ENCODE data around the gene SLC25A39.

DNA sequence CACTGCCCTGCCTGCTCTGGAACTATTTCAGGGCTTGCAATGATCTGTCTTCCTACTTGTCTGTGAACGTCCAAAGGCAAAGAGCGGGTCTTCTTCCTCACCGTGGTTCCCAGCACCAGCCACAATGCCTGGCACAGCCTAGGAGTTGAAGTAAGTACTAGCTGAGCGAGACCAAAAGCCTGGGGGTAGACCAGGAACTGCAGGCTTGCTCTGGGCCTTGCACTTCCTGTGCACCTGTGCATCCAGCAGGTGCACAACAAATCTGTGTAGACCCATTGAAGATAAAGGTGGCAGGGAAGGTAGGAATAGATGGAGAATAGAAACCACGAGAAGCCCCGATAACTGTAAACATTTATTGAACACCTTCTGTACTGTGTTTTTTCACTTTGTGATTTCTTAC, 34.4 kb upstream of the SLC25A39 start:
- TF ChIP-seq, protein P1, sequence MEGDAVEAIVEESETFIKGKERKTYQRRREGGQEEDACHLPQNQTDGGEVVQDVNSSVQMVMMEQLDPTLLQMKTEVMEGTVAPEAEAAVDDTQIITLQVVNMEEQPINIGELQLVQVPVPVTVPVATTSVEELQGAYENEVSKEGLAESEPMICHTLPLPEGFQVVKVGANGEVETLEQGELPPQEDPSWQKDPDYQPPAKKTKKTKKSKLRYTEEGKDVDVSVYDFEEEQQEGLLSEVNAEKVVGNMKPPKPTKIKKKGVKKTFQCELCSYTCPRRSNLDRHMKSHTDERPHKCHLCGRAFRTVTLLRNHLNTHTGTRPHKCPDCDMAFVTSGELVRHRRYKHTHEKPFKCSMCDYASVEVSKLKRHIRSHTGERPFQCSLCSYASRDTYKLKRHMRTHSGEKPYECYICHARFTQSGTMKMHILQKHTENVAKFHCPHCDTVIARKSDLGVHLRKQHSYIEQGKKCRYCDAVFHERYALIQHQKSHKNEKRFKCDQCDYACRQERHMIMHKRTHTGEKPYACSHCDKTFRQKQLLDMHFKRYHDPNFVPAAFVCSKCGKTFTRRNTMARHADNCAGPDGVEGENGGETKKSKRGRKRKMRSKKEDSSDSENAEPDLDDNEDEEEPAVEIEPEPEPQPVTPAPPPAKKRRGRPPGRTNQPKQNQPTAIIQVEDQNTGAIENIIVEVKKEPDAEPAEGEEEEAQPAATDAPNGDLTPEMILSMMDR (IDR thresholded peaks at IDR 0.05): no peak
- TF ChIP-seq POLR2A (IDR thresholded peaks at IDR 0.05): no peak

All from body of pancreas (tissue), 4 donors.